Measurements from ENCODE around the gene C2orf68.

DNA sequence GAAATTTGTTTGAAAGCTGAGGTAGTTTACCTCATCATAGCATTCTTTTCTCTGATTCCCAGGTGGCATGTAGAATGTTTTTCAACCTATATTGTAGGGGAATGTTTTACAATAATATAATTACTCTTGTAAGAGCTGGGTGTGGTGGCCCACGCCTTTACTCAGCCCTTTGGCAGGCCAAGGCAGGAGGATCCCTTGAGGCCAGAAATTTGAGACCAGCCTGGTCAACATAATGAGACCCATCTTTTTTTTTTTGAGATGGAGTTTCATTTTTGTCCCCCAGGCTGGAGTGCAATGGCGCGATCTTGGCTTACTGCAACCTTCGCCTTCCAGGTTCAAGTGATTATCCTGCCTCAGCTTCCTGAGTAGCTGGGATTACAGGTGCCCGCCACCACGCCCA lies 7.8 kb upstream of the C2orf68 start:
- TF ChIP-seq POLR2A (IDR thresholded peaks at IDR 0.05; ENCODE audit: low read depth) = no peak
- no peak for TF ChIP-seq POLR2AphosphoS5 (IDR thresholded peaks at IDR 0.05)
- TF ChIP-seq, protein P1, sequence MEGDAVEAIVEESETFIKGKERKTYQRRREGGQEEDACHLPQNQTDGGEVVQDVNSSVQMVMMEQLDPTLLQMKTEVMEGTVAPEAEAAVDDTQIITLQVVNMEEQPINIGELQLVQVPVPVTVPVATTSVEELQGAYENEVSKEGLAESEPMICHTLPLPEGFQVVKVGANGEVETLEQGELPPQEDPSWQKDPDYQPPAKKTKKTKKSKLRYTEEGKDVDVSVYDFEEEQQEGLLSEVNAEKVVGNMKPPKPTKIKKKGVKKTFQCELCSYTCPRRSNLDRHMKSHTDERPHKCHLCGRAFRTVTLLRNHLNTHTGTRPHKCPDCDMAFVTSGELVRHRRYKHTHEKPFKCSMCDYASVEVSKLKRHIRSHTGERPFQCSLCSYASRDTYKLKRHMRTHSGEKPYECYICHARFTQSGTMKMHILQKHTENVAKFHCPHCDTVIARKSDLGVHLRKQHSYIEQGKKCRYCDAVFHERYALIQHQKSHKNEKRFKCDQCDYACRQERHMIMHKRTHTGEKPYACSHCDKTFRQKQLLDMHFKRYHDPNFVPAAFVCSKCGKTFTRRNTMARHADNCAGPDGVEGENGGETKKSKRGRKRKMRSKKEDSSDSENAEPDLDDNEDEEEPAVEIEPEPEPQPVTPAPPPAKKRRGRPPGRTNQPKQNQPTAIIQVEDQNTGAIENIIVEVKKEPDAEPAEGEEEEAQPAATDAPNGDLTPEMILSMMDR (IDR thresholded peaks at IDR 0.05) = no peak
